Measurements from ENCODE around the gene SPAG9. TPM values are rescaled to one million over a fixed set of nuclear protein-coding genes. Genes with fewer than 3 reads are reported as not detected.

SPAG9 gene, protein sequence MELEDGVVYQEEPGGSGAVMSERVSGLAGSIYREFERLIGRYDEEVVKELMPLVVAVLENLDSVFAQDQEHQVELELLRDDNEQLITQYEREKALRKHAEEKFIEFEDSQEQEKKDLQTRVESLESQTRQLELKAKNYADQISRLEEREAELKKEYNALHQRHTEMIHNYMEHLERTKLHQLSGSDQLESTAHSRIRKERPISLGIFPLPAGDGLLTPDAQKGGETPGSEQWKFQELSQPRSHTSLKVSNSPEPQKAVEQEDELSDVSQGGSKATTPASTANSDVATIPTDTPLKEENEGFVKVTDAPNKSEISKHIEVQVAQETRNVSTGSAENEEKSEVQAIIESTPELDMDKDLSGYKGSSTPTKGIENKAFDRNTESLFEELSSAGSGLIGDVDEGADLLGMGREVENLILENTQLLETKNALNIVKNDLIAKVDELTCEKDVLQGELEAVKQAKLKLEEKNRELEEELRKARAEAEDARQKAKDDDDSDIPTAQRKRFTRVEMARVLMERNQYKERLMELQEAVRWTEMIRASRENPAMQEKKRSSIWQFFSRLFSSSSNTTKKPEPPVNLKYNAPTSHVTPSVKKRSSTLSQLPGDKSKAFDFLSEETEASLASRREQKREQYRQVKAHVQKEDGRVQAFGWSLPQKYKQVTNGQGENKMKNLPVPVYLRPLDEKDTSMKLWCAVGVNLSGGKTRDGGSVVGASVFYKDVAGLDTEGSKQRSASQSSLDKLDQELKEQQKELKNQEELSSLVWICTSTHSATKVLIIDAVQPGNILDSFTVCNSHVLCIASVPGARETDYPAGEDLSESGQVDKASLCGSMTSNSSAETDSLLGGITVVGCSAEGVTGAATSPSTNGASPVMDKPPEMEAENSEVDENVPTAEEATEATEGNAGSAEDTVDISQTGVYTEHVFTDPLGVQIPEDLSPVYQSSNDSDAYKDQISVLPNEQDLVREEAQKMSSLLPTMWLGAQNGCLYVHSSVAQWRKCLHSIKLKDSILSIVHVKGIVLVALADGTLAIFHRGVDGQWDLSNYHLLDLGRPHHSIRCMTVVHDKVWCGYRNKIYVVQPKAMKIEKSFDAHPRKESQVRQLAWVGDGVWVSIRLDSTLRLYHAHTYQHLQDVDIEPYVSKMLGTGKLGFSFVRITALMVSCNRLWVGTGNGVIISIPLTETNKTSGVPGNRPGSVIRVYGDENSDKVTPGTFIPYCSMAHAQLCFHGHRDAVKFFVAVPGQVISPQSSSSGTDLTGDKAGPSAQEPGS (N-terminal part only)
- 77.9 TPM for total RNA-seq

DNA sequence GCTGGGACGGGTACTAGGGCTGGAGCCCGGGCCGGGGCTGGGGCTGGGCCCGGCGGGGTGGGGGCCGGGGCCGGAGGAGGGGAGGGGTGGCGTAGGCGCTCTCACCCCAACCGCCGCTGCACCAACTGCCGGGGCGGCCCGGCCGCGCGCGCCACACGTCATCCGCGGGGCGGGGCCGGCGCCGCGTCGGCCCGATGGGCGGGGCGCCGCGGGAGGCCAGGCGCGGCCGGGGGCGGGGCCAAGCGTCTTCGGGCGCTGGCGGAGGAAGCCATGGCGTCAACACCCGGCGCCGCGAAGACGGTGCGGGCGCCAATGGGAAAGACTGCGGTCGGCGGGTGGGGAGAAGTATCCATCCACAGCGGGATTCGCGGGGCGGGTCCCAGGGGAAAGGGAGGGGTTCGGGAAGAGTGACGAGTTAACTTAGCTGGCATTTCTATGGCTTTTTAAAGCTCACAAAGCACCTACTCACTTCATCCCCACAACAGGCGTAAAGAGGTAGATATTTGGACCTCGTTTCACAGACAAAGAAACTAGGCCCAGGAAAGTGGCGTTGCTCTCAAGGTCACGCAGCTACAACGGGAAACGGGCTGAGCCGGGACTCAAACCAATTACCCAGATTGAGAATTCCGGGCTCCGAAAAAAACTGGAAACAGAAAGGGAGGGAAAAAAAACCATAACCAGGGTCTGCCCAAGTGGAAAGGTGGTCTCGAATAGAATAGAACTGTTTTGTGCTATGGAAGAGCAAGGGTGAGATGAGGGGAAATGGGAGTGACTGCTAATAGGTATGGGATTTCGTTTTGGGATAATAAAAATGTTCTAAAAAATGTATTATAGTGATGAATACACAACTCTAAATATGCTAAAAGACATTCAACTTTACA, at the start of gene SPAG9:
Gene SPAG9 (minus strand): TSS at position 130 of the 881 bp plus-strand sequence. CDS start 212 bp downstream, outside the sequence.
- peak; percentile 94 for DNase-seq (ENCODE audit: low spot score)

DNA sequence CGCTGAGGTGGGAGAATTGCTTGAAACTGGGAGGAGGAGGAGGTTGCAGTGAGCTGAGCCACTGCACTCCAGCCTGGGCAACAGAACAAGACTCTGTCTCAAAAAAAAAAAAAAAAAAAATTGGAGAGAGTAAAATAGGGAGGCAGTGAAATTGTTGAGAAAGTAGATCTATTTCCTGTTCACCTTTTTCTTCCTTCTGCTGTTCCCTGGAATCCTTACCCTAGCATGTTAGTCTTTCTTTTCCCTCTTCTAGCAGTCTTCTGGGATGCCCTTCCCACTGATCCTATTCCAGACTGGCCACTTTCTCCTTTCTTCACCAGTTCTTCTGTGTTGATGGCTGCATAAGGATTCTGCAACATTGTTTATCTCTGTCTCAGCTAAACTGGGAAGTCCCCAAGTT, 48.7 kb upstream of the SPAG9 start:
- DNase-seq (ENCODE audit: low spot score), result no peak

DNA sequence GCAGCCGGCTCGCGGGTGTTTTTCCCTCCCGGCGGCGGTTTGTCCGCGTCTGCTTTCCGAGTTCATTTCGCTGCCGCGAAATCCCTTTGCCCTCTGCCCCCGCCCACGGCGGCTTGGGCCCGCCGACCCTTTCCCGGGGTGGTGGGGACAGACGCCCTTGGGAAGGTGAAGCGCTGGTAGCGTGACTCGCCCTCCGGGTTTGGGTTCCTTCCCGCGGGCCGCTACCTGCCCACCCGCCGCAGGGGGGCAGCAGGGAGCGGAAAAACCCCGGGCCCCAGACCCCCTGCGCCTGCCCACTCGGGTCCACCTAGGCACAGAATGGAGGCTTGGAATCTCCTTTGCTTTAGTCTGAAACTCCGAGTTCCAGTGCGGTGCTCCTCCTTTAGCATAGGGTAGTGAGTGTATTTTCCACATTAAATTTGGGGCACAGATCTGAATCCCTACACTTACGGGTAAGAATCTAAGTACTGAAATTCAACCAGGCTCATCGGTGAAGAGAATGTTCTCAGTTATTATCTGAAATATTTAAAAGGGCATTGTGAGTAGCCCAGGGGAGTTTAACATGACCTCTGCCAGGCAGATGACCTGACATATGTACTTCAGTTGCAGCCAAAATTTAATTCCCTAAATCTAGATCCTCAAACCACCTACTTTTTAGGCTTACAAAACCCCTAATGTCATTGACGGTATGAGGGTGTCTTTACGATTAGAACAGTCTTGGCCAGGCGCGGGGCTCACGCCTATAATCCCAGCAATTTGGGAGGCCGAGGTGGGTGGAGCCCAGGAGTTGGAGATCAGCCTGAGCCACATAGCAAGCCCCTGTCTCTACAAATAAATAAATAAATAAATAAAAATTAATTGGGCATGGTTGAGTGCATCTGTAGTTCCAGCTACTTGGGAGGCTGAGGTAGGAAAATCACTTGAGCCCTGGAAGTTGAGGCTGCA, 46.6 kb upstream of the SPAG9 start:
- DNase-seq (ENCODE audit: low spot score), result peak; percentile 19

DNA sequence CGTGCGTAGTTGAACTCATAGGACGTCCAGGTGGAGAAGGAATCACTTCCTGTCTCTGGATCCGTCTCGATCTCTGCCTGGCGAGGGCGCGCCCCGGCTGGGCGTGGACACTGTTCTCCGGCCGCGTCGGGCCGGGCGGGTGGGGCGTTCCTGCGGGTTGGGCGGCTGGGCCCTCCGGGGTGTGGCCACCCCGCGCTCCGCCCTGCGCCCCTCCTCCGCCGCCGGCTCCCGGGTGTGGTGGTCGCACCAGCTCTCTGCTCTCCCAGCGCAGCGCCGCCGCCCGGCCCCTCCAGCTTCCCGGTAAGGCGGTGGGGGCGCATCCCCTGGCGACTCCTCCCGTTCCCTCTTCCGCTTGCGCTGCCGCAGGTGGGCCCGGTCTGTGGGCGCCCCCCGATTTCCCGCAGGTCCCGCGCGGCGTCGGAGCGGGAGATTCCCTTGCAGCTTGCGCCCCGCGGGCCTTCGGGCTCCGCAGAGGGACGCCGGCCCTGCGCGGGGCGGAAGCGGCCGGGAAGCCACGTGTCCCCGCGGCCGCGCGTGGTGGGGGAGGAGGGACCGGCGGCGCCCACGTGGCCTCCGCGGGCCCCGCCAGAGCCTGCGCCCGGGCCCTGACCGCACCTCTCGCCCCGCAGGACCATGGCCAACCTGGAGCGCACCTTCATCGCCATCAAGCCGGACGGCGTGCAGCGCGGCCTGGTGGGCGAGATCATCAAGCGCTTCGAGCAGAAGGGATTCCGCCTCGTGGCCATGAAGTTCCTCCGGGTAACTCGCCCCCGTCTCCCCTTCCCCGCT, 45.7 kb upstream of the SPAG9 start, which contains the start of gene NME2:
Gene NME2 (plus strand): TSS at position 214 of the 789 bp plus-strand sequence. CDS start 420 bp downstream, at position 634.
- DNase-seq (ENCODE audit: low spot score), result peak; percentile 88

DNA sequence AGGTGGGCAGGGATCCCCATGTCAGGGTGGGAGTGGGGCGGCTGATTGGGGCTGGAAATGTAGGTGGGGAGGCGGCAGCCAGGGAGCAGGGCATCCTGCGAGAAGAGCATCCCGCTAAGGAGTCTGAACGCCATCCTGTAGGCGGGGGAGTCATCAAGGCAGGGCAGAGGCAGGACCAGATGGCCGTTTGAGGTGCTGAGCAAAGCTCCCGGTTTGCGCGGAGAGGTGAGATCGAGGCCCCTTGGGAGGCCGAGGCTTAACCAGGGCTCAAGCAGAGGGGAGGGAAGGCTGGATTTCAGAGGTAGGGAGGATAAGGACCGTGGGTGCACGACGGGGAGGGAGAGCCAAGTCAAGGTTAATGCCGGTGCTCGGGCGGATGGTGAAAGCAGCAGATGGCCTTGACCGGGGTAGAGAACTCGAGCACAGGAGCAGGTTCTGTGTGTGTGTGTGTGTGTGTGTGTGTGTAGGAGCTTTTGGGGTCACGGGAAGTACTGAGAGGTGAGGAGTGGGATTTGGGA, 45.1 kb upstream of the SPAG9 start:
- no peak for DNase-seq (ENCODE audit: low spot score)

DNA sequence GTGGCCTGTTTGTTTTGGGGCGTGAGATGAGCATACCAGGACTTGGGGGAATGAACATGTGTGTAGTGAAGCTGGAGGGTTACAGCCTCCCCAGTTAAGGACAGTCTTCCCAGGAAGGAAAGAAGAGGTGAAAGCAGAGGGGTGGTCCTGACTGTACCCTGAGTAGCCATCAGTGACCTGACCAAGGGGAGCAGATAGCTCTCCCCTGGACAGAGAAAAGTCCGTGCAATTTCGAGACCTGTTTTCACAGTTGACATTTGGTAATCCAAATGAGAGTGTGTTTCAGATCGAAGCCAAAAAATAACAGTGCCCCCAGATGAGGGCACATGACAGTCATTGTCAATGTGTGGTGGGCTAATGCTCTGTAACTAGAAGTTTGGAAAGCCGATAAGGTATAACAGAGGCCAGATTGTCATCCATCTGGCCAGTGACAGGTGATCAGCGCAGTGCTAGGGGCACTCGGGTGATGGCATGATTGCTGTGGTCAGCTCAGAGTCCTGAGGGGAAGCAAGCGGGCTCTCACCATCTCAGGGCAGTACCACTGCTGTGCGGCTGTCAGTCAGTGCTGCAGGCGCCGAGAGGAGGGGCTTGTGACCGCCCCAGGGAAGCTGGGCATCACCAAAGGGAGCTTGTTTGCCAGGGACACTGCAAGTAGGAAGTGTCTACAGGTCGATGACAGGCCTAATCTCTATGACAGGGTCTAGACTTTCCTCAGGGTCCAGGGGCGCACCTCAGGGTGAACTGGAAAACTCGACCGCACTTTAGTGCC, 44.4 kb upstream of the SPAG9 start:
- no peak for DNase-seq (ENCODE audit: low spot score)

DNA sequence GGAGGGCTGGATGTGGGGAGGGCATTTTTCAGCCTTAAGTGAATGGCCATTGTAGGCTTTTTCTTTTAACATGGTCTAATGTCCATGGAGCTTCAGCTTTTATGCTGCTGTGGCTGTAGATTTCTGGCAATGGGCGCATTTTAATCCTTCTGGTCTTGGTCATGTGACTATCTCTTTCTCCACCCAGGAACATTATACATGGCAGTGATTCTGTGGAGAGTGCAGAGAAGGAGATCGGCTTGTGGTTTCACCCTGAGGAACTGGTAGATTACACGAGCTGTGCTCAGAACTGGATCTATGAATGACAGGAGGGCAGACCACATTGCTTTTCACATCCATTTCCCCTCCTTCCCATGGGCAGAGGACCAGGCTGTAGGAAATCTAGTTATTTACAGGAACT, 40.9 kb upstream of the SPAG9 start:
- no peak for DNase-seq (ENCODE audit: low spot score)

DNA sequence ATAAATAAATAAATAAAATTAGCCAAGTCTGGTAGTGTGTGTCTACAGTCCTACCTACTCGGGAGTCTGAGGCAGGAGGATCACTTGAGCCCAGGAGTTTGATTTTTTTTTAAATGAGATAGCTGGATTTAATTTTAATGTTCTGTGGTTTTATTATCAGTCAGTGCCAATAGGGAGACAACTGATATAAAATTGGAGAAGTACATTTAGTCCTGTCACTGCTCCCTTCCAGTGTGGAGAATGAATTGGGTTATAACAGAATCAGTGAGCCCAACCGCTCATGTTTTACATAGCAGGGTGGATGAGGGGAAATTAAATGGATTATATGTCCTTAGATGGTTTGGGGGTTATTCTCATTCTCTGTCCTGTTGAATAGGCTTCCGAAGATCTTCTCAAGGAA, 38.9 kb upstream of the SPAG9 start:
- DNase-seq (ENCODE audit: low spot score), result no peak

DNA sequence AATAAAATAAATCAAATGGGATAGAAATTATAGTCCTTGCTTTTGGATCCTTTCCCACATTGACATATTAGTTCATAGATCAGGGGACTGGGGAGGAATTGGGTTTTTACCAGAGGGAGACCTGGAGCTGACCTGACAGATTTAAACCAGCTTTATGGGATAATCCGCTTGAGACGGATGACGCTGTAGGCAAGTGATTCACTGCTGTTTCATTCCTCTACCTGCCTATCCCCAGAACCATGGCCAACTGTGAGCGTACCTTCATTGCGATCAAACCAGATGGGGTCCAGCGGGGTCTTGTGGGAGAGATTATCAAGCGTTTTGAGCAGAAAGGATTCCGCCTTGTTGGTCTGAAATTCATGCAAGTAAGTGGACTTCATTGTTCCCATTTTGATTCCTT, 34.7 kb upstream of the SPAG9 start:
- no peak for DNase-seq (ENCODE audit: low spot score)

DNA sequence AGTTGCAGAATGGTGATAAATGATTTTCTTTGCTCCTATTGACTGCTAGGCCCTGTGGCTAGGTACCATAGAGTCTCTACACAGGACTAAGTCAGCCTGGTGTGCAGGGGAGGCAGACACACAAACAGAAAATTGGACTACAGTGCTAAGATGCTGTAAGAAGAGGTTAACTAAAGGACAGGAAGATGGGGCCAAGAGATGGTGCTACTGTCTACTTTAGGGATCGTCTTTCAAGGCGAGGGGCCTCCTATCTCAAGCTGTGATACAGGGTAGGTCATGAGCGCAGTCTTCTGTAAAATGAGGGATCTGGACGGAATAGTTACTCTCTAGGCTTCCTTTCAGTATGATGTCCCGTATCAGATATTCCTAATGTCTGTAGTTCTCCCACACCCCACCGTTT, 33.5 kb upstream of the SPAG9 start:
- no peak for DNase-seq (ENCODE audit: low spot score)

DNA sequence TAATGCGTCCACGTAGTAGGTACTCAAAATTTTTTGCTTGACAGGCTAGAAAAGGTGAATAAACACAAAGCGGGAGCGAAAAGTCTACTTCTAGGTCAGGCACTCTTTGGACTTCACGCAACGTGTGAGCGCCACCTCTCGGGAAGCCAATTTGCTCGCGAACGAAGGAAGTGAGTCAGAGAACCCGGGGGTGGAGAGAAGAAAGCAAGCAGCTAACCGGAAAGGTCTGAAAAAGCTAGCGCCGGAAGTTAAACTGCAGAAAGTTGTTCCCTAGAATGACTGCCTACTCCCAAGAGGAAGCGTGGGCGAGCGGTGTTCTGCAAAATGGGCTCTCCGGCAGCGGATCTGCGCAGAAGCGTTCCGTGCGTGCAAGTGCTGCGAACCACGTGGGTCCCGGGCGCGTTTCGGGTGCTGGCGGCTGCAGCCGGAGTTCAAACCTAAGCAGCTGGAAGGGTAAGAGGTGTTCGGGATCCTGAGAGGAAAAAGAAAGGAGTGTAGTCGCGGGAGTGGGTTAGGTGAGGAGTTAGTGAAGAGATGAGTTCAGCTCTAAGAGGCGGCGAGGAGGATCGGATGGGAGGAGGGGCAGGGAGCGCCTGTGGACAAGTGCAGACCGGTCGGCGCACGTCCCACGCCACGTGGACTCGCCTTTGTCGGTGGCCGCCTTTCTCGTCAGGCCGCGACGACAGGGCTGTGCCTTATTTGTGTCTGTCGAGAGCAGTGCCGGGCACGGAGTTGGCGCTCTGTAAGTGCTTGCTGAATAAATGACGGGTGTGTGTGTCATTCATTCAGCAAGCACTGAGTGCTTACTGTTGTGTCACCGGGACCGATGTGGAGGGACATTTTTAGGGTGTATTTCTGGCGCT, 32.8 kb upstream of the SPAG9 start, which contains the start of gene NME1:
Gene NME1 (plus strand): TSS at position 350 of the 863 bp plus-strand sequence. CDS start 2,096 bp downstream, outside the sequence.
- DNase-seq (ENCODE audit: low spot score), result peak; percentile 98

DNA sequence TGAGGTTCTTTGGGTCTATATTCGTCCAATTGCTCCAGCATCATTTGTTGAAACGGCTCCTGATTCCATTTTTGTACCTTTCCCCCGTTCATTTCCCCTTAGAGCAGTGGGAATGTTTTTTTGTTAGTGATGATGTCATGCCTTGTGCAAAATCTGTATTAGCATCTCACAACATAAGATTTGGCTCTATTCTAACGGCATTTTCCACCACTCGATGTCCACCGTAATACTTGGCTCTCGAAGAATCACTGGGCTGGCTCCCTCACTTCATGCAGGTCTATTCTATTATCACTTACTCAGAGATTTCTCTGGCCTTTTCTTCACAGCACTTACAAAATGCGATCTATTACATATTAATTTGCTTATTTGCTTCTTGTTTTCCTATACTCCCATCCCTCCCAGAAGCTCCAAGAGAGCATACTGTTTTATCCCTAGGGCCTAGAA, 32.1 kb upstream of the SPAG9 start:
- no peak for DNase-seq (ENCODE audit: low spot score)

DNA sequence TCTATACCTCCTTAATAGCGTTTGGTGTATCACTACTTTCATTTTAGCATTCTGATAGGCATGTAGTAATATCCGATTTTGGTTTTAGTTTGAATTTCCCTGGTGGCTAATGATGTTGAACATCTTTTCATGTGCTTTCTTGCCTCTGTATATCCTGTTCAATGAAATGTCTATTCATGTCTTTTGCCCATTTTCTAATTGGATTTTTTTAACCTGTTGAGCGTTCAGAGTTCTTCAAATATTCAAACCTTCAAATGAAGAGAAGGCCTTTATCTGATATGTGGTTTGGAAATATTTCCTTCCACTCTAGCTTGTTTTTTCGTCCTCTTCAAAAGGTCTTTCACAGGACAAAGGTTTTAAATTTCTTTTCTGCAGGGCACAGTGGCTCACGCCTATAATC, 30.3 kb upstream of the SPAG9 start:
- no peak for DNase-seq (ENCODE audit: low spot score)

DNA sequence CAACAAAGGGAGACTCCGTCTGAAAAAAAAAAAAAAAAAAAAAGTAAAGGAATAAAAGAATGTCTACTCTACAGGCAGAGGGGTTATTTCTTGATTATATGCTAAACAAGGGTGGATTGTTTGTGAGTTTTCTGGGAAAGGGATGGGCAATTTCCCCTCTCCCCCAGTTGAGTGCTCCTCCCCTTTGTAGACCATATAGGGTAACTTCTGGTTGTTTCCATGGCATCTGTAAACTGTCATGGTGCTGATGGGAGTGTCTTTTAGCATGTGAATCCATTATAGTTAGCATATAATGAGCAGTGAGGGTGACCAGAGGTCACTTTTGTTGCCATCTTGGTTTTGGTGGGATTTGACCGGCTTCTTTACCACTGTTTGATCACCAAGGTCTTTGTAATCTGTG, 28.5 kb upstream of the SPAG9 start:
- no peak for DNase-seq (ENCODE audit: low spot score)

DNA sequence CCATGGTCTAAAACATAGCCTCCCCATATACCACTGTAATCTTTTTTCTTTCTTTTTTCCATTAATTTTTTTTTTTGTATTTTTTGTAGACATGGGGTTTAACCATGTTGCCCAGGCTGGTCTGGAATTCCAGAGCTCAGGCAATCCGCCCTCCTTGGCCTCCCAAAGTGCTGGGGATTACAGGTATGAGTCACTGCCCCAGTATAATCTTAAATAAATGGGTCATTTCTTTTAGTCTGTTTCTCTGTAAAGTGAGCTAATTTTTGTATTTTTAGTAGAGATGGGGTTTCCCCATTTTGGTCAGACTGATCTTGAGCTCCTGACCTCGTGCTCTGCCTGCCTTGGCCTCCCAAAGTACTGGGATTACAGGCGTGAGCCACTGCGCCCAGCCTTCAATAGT, 27.0 kb upstream of the SPAG9 start:
- DNase-seq (ENCODE audit: low spot score), result no peak

DNA sequence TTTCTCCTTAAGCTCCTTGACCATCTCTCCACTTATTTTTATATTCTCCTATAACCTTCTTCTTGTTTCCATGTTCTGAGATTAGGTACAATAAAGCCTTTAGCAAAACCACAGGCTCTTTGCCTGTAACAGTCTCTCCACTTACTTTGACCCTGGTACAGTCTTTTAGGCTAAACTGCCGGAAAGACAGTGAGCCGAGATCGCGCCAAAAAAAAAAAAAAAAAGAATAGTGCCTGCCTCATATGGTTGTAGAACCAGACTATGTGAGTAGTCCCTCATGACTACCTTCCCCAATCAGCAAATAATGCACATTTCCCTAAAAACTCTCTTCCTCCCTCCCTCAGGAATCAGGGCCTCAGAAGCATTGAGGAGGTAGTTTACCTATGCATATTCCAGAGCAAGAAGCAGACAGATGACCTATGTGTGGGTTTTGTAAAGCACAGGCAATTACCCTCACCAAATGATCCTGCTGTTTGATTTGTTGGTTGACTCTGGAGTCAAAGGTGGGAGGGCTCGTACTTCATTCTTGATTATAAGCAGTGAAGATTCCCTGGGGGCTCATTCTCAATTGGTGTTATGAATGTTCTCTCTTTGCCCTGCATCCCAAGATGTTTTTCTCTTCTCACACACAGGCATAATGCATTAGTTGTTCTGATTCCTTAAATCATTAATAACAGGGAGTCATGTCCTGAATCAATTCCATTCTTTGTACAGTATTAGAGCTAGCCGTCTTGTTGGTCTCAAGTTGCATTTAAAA, 23.8 kb upstream of the SPAG9 start:
- DNase-seq (ENCODE audit: low spot score), result no peak

Data from mucosa of gallbladder (tissue), 1 donor.